Neural cell (in vitro differentiated cells): Measurements from ENCODE around the gene HDAC1. TPM values are rescaled to one million over a fixed set of nuclear protein-coding genes. Genes with fewer than 3 reads are reported as not detected.

Experiments used
- H2AFZ ChIP-seq: fragments of 200-600, 300-800 bp; sonication (generic), shearing (Covaris generic); 2 replicates; pipeline ENCODE4 v1.6.0; 2014; ENCODE audit warnings: low read depth, mild to moderate bottlenecking, antibody characterized with exemption, low read length, moderate library complexity
- H3F3A ChIP-seq: fragments of 200-600 bp; shearing (Covaris generic); 2 replicates; pipeline ENCODE4 v1.6.1; 2016; ENCODE audit warnings: mild to moderate bottlenecking, moderate library complexity, mixed read lengths, antibody characterized with exemption, low read length; ENCODE audit not compliant: insufficient read depth, poor library complexity, severe bottlenecking
- H3K27ac ChIP-seq: fragments of 200-600, 300-800 bp; sonication (generic), shearing (Covaris generic); 2 replicates; pipeline ENCODE4 v1.5.1; 2014; ENCODE audit warnings: mild to moderate bottlenecking, low read length, moderate library complexity
- H3K27me3 ChIP-seq: fragments of 300-800, 200-600 bp; sonication (generic), shearing (Covaris generic); 2 replicates; pipeline ENCODE4 v1.6.0; 2014; ENCODE audit warnings: mild to moderate bottlenecking, low read depth, low read length, moderate library complexity; ENCODE audit not compliant: insufficient read depth
- H3K36me3 ChIP-seq: fragments of 300-800, 200-600 bp; sonication (generic), shearing (Covaris generic); 2 replicates; pipeline ENCODE4 v1.5.1; 2014; ENCODE audit warnings: mild to moderate bottlenecking, antibody characterized with exemption, low read length, moderate library complexity; ENCODE audit not compliant: insufficient read depth
- H3K4me2 ChIP-seq: fragments of 300-800, 200-600 bp; sonication (generic), shearing (Covaris generic); 2 replicates; pipeline ENCODE4 v1.6.0; 2014; ENCODE audit warnings: mild to moderate bottlenecking, low read length
- H3K4me3 ChIP-seq: fragments of 300-800, 200-600 bp; sonication (generic), shearing (Covaris generic); 2 replicates; pipeline ENCODE4 v1.5.1; 2014; ENCODE audit warnings: mild to moderate bottlenecking, low read length, moderate library complexity
- H3K79me2 ChIP-seq: fragments of 200-600 bp; shearing (Covaris generic); replicated peaks from 2 replicates; pipeline ENCODE4 v1.6.0; 2014; ENCODE audit warnings: mild to moderate bottlenecking, low read length, moderate library complexity; ENCODE audit not compliant: insufficient read depth
- H3K9ac ChIP-seq: fragments of 300-800, 200-600 bp; sonication (generic), shearing (Covaris generic); 2 replicates; pipeline ENCODE4 v1.6.1; 2016; ENCODE audit warnings: mild to moderate bottlenecking, low read length, mixed read lengths
- H3K9me2 ChIP-seq: fragments of 200-600 bp; shearing (Covaris generic); 2 replicates; pipeline ENCODE4 v1.6.1; 2016; ENCODE audit warnings: mild to moderate bottlenecking, low read length, mixed read lengths; ENCODE audit not compliant: insufficient read depth
- H3K9me3 ChIP-seq: fragments of 200-600, 300-800 bp; sonication (generic), shearing (Covaris generic); 2 replicates; pipeline ENCODE4 v1.6.1; 2016; ENCODE audit warnings: mild to moderate bottlenecking, mixed run types, low read length, moderate library complexity, mixed read lengths
- H4K20me1 ChIP-seq: fragments of 200-600 bp; shearing (Covaris generic); 2 replicates; pipeline ENCODE4 v1.6.1; 2016; ENCODE audit warnings: mild to moderate bottlenecking, mixed run types; ENCODE audit not compliant: insufficient read depth
- EP300 ChIP-seq: fragments of 450-650 bp; conservative IDR thresholded peaks from 2 replicates; pipeline ENCODE4 v1.6.1; 2014; ENCODE audit warnings: antibody characterized with exemption, mild to moderate bottlenecking, moderate library complexity; ENCODE audit not compliant: poor library complexity, severe bottlenecking
- EZH2 ChIP-seq: fragments of 200-600, 300-800 bp; shearing (Covaris generic), sonication (generic); IDR thresholded peaks from 2 replicates; pipeline ENCODE4 v1.6.1; 2014; ENCODE audit warnings: antibody characterized with exemption, low read length, borderline replicate concordance, mild to moderate bottlenecking; ENCODE audit not compliant: insufficient read depth, poor library complexity, severe bottlenecking
- MXI1 ChIP-seq: fragments of 450-650 bp; conservative IDR thresholded peaks from 2 replicates; pipeline ENCODE4 v1.6.1; 2014; ENCODE audit warnings: antibody characterized with exemption, mild to moderate bottlenecking; ENCODE audit not compliant: poor library complexity, severe bottlenecking
- POLR2AphosphoS5 ChIP-seq: IDR thresholded peaks from 2 replicates; pipeline ENCODE4 v1.6.1; 2012
- RAD21 ChIP-seq: fragments of 450-650 bp; conservative IDR thresholded peaks from 2 replicates; pipeline ENCODE4 v1.6.1; 2014; ENCODE audit warnings: antibody characterized with exemption, mild to moderate bottlenecking, moderate library complexity
- REST ChIP-seq: IDR thresholded peaks from 2 replicates; pipeline ENCODE4 v1.6.1; 2012; ENCODE audit warnings: borderline replicate concordance
- SMC3 ChIP-seq: fragments of 450-650 bp; conservative IDR thresholded peaks from 2 replicates; pipeline ENCODE4 v1.6.1; 2014; ENCODE audit warnings: antibody characterized with exemption, mild to moderate bottlenecking, moderate library complexity; ENCODE audit not compliant: poor library complexity
- TAF1 ChIP-seq: IDR thresholded peaks from 2 replicates; pipeline ENCODE4 v1.6.1; 2012; ENCODE audit warnings: low read depth
- polyA plus RNA-seq: library from polyadenylated mRNA; depleted of rRNA; stranded (reverse); fragments of >200 nt; gene quantifications from 2 replicates; pipeline ENCODE4 v1.2.3, GENCODE V29; 2014
- TF ChIP-seq, protein P1 (sequence below): fragments of 450-650 bp; IDR thresholded peaks from 2 replicates; pipeline ENCODE4 v1.5.1; 2014; ENCODE audit warnings: antibody characterized with exemption, mild to moderate bottlenecking, moderate library complexity; ENCODE audit not compliant: poor library complexity, severe bottlenecking

HDAC1 gene
- polyA plus RNA-seq, 1 donor from 2014 or later, result 60.8 TPM

GRCh38 chr1:32307324-32307723, 15.4 kb downstream of the HDAC1 start:
- Histone ChIP-seq H3K4me2 (no peak overlapping the region), H3K36me3 (no peaks in the 10 kb centered on the region), H4K20me1 (no peaks in the 10 kb centered on the region), H3K79me2 (no peaks in the 10 kb centered on the region), H3K27me3 (no peaks in the 10 kb centered on the region), H3K9me2 (no peaks in the 10 kb centered on the region), H3K27ac (no peak overlapping the region), H3K4me3 (no peak overlapping the region), H3K9me3 (no peaks in the 10 kb centered on the region), H3F3A (no peaks in the 10 kb centered on the region), H3K9ac (no peak overlapping the region), H2AFZ (no peak overlapping the region)
- TF ChIP-seq TAF1 (no peak), RAD21 (no peak)

GRCh38 chr1:32309960-32310359, 18.1 kb downstream of the HDAC1 start:
- Histone ChIP-seq H3K4me3 (no peak overlapping the region), H3K27ac (no peak overlapping the region), H3K9me3 (no peaks in the 10 kb centered on the region), H2AFZ (no peak overlapping the region), H3K4me2 (no peak overlapping the region), H3K27me3 (no peaks in the 10 kb centered on the region), H3K9ac (no peak overlapping the region), H3K9me2 (no peaks in the 10 kb centered on the region), H3K79me2 (no peaks in the 10 kb centered on the region), H4K20me1 (no peaks in the 10 kb centered on the region), H3K36me3 (no peaks in the 10 kb centered on the region), H3F3A (no peaks in the 10 kb centered on the region)
- TF ChIP-seq SMC3, result no peak
- TF ChIP-seq EZH2, result no peak
- no peak for TF ChIP-seq EP300
- no peak for TF ChIP-seq MXI1
- no peak for TF ChIP-seq REST
- TF ChIP-seq RAD21, result no peak
- TF ChIP-seq, protein P1, sequence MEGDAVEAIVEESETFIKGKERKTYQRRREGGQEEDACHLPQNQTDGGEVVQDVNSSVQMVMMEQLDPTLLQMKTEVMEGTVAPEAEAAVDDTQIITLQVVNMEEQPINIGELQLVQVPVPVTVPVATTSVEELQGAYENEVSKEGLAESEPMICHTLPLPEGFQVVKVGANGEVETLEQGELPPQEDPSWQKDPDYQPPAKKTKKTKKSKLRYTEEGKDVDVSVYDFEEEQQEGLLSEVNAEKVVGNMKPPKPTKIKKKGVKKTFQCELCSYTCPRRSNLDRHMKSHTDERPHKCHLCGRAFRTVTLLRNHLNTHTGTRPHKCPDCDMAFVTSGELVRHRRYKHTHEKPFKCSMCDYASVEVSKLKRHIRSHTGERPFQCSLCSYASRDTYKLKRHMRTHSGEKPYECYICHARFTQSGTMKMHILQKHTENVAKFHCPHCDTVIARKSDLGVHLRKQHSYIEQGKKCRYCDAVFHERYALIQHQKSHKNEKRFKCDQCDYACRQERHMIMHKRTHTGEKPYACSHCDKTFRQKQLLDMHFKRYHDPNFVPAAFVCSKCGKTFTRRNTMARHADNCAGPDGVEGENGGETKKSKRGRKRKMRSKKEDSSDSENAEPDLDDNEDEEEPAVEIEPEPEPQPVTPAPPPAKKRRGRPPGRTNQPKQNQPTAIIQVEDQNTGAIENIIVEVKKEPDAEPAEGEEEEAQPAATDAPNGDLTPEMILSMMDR, result no peak
- no peak for TF ChIP-seq POLR2AphosphoS5
- TF ChIP-seq TAF1, result no peak
